A172 (cell line): ENCODE results near the gene RINL. TPM values are rescaled to one million over a fixed set of nuclear protein-coding genes. Genes with fewer than 3 reads are reported as not detected.

Experiments
- DNase-seq: peaks from one replicate; pipeline ENCODE4 v3.0.0-alpha.2; 2015; ENCODE audit warnings: low spot score
- total RNA-seq: library from RNA; depleted of rRNA; stranded (reverse); fragments of >200 nt; shearing (Covaris generic); gene quantifications from 2 replicates; pipeline ENCODE4 v1.2.3, GENCODE V29; 2014

The RINL gene
- total RNA-seq, 1 experiment from 2014 or later: 5.7 TPM

DNA sequence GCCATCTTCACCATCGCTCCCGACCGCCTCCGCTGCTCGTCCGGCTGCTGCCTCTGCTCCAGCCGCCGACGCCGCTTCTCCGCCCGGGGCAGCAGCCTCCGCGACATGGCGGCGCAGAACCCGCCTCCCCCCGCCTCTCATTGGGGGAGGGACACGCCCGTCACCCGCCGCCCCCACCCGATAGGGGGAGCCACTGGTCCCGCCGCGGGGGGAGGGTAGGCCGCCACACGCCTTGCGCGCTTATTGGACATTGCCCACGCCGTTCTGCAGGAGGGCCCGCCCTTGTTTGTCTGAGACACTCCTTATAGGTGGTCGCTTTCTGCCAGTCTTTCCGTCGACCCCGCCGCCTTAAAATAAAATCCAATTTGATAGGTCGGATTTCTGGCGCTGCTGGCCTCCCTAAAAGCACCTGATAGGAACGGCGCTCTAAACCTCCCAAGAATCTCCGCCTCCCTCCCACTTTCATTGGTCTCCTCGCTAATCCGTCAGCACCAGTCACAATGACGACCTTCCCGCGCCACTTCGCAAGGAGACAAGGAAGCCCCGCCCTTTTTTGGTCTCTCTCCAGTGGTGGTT lies 28.1 kb downstream of the RINL start, which contains the start of gene HNRNPL:
Gene HNRNPL, minus strand, starts transcription at position 127 of the 576 bp plus-strand sequence. Its CDS starts 20 bp downstream, at position 107.
- peak; percentile 100 for DNase-seq

DNA sequence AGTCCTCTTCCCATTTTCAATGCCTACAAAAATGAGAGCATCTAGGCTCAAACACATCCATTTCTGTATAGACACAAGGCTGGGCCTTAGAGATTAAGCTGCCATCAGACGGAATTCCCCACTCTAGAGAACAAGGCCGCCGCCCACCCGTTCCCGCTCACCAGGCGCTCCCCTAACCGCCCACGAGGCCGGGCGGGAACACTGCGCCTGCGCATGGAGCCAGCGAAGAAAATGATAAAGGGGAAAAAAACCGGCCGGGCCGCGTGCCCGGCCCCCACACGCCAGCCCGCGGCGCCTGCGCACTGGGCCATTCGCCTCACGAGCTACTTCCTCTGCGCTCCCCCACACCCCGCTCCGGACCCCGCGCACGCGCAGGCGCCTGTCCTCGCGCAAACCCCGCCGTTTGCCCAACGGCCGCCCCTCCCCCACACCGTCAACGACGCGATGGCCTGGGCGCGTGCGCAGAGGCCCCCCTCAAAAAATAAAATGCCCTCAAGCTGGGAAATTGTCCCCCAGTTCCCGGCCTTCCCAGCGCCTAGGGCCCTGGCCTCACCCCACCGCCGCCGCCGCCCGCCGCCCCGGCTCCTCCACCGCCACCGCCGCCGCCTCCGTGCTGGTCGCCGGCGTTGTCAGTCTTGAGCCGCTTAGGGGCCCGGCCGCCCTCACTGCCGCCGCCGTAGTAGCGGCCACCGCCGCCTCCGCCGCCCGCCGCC lies 28.8 kb downstream of the RINL start:
- peak; percentile 92 for DNase-seq

DNA sequence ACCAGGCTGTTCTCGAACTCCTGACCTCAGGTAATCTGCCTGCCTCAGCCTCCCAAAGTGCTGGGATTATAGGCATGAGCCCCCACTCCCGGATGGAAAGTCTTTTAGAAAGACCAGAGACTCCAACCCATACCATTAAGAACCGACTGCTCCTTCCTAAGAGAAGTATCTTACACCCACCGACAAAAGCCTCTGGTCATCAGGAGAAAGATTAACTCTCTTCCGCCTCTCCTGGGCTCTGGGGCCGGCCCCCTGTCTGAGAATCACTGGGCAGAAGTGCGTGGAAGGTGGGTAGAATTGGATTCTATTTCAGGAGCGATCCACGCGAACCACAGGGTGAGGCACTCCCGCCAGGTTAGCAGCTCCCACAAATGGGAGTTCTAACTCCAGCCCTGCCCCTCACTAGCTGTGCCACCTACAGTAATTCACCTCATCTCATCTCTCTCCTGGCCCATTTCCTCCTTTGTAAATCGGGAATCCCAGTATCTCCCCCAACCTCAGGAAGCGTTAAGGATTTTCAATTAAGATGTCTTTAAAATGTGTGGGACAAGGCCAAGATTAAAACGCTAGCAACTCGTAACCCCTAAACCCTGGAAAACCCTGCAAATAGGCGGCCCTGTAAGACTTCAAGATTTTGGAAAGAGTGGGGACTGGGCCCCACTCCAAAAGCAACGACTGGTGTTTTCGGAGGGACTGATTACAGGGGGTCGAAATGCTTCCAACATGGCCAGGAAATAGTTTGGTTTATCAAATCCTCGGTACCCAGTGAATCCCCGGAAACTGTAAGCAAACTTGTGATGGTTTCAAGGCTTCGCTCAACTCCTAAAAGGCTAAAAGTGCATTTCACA lies 29.6 kb downstream of the RINL start:
- DNase-seq: no peak

DNA sequence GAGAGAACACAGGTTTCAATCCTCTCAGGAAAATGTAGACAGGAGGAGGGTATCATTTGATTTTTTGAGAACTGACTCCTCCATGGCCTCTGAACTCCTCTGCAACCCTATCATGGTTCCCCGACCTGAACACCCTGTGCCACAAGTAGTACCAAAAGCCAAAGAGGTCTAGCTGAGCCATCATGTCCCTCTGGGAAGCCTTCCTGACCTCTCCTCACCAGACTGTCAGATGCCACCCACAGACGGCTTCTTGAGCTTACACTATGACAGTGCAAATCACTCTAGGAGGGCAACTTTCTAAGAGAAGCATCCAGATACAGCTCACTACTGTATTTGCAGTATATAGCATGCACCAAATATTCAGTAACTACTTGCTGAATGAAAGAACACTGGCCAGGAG lies 32.0 kb downstream of the RINL start:
- DNase-seq: no peak

DNA sequence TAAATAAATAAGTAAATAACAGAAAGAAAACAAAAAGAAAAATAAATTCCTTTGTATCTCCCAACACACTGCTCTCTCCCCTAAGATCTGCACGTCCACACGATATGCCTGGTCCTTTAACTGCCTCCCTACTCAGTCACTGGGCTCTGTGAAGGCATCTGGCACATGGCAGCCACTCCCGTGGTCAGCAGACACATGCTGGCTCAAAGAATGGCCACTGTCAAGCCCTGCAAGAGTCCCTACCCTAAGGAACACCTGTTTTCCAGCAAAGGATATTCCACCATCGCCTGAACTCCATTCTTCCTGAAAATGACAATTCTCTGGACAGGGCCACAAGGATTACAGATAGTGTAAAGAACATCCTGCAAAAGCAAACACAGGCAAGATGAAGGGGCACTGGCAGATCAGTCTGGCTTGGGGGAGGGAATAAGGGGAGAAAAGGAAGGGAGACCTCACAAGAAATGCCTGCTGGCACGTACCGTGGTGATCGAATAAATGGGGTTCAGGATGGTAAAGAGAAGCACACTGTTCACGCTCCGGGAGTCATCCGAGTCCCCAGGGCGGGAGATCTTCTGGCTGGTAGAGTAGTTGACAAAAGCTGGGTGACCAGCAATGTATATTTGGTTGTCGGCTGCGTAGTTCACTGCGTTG lies 32.6 kb downstream of the RINL start:
- no peak for DNase-seq

DNA sequence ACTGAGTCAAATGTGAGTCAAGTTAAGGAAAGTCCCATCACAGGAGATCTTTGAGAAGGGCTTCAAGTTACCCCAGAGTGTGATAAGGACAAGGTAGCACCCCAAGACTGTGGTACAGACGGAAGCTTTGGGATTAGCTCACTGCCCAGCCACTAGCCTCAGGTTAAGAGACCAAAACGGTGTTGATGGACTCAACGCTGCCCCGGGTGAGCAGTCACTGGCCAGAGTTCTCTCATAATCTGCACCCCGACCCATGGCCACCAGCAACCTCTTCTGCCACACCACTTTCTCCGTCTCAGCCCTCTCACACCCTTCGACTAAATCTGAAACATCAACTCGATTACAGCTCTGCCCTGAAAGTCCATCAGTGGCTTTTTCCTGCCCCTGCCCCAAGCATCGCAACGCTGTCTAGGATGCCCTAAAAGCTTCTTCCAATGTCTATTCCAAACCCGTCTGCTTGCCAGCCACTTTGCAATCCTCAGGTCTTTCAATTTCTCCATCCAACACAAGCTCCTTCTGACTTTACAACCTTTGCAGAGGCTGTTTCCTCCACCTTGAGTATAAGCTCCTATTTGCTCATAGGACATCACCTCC lies 33.9 kb downstream of the RINL start:
- no peak for DNase-seq

DNA sequence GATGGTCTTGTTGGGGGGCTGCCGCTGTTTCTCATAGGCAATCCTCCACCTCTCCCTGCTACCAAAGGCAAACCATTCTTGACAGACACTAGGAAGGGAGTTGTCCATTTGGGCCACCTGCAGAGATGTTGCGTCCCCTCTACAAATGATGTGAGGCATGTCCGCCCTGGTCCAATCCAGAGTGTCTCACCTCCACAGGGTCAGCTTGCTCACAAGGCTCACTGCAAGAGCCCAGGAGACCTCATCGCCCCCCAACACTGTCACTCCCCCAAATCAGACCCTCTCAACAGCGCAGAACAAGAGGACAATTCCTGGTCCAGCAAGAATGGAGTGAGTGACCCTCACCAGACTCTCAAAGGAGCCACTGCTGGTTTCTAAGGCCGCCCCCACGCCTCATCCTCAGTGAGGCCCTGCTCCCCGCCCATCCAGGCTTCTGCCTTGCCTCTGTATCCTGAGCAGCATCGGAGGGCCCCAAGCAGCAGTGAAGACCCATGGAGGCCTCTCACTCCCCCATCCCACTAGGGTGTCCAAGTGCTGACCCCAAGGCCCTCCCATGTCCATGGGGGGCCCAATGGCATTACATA lies 34.8 kb downstream of the RINL start:
- DNase-seq: no peak

DNA sequence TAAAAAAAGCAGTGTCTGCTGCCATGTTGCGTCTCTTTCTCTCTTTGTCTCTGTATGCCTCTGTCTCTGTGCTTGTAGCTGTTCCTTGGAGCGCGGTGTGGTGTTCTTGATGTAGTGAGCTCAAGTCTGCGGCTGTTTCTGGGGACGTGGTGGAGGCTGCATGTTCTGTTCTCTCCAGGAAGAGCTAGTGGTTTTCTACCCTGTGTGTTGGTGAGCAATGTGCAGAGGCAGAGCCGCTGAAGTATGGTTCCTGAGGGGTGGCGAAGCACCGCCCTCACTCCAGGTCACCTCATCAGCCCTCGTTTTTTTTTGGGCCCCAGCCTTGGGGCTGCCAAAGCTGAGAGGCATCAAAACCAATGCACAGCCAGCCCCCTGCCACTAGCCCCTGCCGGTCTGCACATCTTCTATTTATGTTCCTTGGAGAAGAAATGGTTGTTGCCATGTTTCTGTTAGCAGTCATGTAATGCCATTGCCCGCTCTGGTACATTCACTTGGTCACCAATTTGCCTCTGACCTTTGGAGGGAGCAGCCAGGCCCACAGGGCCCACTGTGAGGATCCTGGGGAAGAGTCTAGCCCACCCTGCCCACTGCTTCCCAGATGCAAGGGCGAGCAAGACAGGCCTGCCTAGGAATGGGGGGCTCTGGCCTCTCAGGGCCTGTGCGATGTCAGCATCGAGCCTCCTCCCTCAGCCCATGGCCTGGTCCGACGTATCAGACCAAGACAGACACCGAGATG lies 35.5 kb downstream of the RINL start:
- no peak for DNase-seq

DNA sequence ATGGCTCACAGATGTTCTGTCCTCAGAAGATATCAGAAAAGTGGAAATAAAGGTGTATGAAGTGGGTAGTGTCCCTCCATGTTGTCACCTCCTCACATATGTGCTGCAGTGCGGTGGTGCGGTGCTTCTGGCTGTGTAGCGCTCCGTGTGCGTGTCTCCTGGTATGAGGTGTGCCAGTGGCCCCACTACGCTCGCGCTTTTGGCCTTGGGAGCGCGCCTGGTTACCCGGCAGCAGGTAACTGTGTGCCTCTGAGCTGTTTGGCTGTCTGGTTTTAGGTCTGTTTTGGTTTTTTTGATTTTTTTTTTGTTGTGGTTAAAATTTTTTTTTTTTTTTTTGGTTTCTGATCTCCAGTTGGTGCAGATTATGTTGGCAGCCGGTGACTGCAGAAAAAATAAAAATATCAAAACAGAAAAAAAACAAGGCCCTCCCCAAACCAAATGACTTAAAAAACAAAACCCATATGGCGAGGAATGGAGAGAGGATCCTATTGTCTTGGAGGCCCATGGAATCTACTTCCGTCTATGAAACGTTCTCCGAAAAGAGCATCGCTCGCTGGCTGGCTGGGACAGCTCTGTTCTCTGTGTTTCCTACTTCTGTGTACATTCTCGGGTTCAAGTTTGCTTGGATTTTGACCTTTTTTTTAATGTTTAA lies 36.2 kb downstream of the RINL start:
- DNase-seq: no peak

DNA sequence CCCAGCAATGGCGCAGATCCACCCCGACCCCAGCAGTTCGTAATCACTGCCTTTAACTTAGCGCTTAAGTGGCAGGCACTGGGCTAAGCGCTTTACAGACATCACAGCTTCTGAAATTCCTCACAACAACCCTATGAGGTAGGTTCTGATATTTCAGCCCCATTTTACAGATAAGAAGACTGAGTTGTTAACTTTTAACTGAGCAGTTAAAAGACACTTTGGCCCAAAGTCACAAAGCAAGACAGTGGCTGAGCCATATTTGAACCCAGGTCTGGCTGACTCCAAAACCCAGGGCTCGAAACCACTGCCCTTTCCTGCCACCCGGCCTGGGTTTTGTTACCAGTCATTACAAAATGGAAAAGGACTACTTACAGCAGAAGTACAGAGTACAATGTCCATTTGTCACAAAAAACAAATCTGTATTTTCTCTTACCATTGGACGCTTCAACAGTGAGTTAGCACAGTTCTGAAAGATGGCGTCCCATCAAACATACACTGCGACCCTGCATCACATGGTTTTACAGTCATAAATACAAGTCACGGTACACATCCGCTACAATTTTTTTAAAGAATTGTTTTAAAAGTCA lies 36.8 kb downstream of the RINL start:
- no peak for DNase-seq

DNA sequence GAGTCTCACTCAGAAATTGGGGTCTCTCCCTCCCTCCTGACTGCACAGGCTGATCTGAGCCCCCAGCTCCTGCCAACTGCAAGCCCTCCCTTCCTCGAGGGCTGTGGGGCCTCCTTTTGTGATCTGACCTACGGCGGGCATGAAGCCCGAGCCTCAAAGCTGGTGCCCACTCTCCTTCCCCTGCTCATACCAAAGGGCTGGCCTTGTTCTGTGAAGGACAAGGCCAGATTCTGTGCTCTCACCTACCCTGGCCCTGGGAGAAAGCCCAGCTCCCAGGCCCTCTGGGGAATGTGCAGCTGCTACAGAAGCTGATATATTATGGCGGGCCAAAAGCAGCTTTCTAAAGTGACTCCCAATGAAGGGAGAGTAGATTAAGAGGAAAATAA lies 37.5 kb downstream of the RINL start:
- no peak for DNase-seq

DNA sequence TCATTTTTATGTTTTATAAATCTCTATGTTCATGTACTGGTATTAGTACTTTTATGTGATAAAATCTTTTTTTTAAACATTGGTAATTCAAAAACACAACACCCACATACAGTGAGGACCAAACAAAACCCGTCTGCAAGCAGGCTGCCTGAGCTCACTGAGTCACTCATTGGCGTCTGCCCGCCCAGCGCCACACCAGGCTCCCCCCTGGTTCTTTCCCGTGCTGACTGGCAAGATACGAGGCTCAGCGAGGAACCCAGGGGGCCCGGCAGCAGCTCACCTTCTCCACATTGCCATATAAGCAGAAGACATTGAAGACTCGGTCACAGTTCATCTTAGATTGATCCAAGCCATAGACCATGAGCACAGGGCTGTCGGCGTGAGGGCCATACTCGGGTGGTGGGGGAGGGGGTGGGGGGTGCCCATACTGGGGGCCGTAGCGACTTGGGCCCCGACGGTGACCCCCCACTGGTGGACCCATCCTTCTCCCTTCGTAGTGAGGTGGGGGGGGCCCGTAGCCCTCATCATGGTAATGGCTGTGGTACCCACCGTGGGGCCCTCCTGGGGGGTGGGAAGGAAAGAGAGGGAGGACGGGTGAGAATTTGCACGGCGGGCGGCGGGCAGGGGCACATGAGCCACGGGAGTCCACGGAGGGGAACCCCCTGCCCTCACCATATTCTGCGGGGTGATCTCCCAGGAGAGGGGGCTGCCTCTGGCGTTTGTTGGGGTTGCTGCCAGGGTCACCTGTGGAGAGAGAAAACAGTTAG lies 38.1 kb downstream of the RINL start:
- DNase-seq: peak; percentile 32

DNA sequence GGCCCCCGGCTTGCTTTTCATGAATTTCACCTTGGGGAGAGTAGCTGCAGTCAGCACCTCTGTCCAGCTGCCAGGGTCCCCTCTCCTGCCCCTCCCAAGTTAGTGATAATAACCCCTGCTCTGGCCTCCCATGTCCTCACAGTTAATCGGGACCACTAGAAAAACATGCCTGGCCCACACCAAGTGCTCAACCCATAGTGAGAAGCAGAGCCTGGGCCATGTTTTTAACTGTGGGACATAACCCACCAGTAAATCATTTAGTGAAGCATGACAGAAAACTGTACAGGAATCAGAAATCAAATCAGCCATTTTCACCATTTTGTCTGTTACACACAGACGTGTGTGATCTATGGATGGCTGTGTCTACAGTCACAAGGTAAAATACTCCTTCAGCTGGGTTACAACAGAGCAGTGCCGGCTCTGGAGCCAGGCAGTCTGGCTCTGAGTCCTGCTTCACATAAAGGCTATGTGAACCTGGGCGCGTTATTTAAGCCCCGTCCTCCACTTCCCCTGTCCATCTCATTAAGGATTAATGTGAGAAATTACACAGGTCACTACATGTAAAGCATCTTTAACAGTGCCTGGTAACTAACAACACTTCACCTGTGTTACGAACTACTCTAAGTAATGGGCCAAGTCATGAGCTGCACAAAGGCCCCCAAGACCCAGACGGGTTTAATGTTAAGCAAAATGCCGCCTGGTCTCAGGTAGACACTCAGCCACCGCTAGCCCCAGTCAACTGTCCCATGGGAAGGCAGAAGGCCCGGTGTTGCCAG lies 38.9 kb downstream of the RINL start:
- no peak for DNase-seq

DNA sequence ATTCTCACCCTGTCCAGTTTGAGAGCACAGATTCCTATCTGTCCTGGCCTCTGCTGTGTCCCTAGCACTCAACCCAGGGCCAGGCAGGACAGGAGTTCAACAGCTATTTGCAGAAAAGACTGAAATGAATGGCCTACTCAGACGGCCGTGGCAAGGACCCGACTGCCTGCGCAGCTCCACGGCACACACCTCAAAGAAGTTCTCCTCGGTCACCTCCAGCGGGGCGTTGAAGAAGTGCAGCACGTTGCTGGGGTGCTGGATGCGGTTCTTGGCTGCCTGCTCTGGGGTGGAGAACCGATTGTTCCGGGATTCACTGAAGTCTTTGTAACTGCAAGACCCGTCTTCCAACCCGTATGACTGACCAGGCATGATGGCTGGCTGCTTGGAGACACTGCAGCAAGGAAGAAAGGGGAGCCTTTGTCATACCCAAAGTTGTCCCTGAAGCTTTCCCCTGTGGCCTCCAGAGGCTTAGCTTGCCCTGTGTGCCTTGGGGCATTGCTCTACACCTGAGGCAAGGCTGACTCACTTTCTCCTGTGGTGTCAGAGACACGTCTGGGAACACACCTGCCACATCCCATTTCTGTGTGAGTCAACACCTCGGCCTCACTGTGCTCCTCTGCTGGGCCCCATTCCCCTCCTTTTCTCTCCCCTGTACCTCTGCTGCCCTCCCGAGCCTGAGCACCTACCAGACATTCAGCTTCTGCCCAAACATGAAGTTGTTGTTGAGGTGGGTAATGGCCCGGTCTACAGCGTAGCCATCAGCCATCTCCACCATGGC lies 39.7 kb downstream of the RINL start:
- DNase-seq: peak; percentile 40

DNA sequence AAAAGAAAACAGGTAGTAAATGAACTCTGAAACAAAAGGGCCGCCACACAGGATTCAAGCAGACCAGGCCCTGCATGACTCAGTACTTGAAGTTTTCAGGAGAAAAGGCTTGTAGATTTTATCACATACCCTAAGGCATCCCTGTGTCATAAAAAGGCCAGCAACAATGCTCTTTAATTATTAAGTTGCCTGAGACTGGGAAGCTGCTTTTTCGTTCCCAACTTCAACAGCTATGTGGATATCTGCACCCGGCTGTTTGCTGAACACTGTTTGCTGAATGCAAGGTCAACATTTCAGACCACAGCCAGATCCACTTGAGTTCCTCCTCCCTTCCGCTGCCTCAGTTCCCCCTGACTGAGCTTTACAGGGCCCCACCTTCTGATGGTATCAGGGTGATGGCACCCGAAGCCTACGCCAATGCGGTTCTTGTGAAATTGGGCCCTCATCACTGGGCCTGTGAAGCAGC lies 40.4 kb downstream of the RINL start:
- DNase-seq: peak; percentile 62

DNA sequence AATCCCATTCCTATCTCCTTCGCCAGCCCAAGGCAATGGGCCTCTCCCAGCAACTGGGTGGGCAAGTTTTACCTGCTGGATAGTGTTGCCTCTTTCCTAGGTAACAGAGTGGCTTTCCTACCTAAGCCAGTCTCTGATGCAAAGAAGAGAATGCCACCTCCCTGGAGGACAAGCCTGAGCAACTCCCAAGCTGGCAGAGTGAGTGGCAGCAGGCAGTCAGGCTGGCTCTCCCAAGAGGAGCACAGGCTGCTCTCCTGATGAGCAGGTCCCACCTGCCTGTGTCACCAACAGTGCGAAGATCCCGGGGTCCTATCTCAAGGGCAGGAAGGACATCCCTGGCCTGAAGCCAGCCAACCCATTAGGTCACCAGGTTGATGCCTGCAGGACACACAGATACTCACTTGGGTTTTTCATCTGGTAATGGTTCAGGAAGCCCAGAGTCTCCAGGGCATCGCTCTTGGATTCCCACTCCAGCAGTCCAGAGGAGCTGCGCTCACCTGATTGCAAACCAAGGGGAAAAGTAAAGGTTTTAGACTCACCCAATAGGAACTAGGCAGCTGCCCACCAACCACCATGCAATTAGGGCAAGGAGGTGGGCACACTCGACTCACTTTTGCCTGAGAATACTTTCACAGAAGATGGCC lies 41.0 kb downstream of the RINL start:
- DNase-seq: no peak
